HG02970 (cell line): ENCODE measurements around the gene TCF4.
A peak's percentile ranks its signal among the peaks of the same experiment; 100 is the strongest.

Experiments
- ATAC-seq: cut with Tn5 transposase; IDR thresholded peaks from one replicate; pipeline ENCODE4 v1.9.1; 2021; ENCODE audit warnings: mild to moderate bottlenecking, moderate library complexity, moderate number of reproducible peaks; ENCODE audit not compliant: unreplicated experiment, low FRiP score

The TCF4 gene

DNA sequence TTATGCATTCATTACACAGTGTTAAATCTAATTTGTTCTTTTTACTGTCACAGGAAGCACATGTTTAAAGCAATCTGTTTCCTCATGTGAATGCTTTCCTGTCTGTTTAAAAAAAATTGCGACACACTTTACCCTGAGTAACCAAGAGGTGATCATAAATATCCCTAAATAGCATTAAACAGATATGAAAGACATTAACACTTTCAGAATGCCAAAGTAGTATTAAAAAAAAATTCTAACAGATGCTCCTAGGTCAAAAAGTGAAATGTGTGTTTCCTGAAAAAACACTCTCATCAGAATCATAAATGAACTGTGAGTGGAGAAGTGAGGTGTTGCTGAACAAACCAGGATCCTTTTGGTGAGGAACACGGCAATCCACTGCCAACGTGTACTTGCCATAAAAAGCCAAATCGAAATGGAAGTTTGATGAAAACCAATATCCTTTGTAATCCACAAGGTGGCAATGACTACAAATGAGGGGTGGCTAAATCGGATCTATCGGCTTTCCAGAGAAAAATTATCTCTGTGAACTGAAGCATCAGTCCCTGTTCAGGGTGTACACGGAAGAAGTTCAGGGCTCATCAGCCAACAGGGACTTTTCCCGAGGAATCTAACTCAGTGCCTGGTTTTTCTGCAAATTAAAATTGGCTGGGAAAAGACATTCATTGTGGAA is 248.9 kb downstream of the TCF4 start:
- ATAC-seq, result no peak

DNA sequence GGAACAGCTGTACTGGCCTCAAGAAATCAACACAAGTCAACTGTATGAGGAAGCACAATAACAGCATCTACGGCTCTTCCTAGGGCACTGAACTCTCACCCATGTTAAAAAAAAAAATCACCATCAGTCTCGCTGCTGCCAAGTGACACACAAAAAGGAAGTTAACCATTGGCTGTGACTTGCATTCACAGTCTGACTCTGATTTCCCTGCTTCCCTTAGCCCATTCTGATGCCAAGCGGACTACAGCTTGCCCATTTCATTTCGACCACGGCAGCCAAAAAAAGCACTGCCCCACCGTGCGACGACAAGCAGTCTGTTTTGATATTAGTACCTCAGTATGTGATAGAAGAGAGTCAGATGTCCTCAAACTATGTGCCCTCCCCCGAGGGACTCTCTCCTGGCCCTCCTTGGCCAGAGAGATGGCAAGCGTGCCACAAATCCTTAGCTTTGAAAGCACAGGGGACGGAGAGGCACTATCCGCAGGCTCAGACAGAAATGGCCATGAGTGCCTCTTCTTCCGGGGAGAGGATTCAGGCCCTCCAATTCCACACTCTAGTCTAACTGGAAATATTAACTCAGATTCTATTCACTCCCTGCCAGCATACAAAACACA is 250.0 kb downstream of the TCF4 start:
- no peak for ATAC-seq

DNA sequence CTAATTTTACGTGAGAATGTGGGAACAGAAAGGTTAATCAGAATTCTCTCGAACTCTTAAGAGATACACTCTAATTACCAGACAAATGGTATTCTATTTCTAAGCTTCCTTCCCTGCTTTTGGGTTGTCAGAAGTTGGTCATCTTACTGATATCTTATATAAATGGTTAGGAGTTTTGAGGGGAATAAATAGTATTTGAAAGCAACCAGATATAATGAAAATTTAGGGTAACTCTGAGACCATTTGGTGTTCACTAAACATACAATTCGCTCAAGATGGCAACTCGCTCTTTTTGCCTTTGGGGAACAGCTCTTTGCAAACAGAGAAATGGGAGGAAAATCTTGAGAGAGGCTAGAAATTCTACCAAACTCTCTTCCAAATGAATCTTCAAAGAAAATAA is 250.9 kb downstream of the TCF4 start:
- ATAC-seq, result no peak

DNA sequence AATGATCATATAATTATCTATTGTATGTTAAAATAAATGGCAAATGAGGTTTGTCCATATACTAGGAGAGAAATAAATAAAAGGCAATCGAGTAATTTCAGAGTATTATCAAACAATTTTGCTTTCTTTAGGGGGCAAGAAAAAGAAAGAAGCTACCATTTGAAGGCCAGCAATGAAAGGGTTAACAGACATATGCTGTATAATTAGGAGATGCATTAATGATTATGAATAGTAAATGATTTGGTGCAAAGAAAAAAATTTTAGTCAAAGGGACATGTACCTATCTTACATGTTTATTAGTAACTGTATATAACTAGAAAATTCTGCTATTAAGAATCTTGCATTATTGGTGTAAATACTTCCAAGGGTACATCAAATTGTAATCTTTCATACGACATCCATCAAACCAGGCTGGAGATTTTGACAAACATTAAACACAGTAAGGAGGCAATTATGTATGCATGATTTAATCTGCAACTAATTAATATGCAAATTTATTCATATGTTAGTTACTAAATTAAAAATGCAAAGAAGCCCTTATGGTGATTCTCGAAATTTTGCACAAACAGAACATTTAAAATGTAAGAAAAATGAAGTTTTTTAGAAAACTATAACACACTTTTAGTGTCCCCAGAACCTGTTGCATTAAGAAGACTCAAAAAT is 251.4 kb downstream of the TCF4 start:
- no peak for ATAC-seq

DNA sequence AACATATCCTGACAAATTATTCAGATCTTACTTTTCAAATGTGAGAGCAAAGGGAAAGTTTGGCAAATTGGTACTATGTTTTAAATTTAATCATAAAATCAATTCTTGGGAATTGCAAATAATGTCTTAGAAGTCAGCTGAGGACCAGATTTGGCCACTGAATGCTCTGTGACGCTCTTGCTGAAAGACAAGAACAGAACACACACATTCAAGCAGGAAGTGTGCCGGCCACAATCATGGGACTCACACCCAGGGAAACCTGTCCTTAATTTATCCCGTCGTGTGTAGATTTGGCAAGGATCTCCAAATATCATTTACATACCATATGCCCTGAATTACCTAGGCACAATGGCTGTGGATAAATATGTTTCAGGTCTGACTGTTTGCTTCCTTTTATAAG is 253.1 kb downstream of the TCF4 start:
- no peak for ATAC-seq

DNA sequence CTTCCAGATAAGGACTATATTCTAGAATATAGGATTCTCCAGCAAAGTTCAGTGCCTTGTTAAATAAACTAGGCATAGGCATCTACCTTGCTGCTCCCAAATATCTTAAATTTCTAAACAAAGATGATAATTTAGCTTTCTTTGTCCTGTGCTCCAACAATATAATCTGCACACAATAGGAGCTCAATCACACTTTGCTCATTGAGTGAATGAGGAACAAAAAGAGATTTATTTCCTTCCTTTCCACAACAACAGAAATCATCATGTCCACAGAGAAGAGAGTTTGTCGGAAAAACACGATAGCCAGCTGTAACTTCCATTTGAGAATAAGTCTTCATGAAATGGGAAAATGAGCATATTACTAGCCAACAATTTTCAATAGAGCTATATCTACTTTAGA is 256.7 kb downstream of the TCF4 start:
- no peak for ATAC-seq

DNA sequence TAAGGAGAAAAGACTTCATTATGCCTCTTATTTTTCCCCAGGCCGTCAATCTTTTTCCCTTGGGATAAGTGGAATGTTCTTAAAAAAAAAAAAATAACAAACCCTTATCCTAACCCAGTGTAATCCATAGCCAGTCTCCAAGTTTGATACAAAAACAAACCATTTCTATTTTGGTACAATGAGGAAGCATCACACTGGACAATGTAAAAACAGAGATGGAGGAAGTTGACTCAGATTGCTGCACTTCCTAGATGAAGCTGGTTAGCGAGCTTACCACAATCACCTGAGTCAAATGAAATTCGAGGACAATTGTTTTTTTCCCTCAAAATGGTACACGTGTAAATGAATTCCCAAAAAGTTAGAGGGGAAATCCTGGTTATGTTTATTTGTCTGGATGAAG is 259.7 kb downstream of the TCF4 start:
- ATAC-seq, result no peak

DNA sequence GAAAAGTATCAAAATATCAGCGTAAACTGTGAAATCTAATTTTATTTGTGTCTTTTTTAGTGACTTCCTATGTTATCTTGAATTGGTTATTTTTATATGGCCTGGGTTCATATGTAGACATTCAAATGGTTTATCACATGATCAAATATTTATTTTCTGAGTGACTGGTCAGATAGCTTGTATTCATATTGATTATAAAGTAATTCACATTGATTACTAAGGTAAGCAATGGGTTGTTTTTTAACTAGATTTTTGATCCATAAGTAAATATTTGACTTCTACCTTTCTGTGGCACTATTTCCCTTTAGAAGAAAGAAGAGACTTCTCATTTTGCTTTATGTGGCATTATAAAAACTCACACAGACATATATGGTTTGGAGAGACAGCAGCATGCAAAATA is 260.5 kb downstream of the TCF4 start:
- ATAC-seq, result no peak

DNA sequence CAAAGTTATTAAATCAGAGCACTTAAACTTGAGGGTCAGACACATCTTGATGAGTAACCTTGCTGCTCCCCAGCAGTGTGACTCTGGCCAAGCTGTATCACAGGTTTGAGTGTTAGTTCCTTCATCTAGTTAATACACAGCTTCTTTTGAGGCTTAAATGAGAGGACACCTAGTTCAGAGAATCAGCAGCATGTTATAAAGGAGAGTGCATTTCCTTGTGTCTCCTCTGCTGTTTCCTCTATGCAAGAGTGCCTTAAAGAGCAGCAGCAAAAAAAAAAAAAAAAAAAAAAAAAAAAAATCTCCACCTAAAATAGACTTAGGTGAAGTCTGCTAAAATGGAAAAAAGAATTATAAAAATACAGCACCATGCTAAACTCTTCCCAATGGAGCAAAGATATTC is 261.9 kb downstream of the TCF4 start:
- ATAC-seq, result no peak

DNA sequence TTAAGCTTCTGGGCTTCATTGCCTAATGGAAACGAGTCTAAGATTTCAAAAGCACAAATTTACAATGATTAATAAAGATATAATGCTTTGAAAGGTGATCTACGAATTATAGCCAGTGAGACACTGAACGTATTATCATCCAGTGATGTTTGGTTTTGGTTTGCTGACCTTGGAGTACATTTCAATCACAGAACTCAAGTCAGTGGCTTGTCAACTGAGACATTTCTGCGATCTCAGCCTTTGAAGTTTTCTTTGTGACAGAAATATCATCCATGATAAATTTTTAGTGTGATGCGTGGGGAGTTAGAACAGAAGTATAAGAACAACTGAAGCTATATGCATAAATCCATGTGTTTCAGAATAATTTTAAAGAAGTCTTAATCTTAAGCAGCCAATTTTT is 263.8 kb downstream of the TCF4 start:
- no peak for ATAC-seq

DNA sequence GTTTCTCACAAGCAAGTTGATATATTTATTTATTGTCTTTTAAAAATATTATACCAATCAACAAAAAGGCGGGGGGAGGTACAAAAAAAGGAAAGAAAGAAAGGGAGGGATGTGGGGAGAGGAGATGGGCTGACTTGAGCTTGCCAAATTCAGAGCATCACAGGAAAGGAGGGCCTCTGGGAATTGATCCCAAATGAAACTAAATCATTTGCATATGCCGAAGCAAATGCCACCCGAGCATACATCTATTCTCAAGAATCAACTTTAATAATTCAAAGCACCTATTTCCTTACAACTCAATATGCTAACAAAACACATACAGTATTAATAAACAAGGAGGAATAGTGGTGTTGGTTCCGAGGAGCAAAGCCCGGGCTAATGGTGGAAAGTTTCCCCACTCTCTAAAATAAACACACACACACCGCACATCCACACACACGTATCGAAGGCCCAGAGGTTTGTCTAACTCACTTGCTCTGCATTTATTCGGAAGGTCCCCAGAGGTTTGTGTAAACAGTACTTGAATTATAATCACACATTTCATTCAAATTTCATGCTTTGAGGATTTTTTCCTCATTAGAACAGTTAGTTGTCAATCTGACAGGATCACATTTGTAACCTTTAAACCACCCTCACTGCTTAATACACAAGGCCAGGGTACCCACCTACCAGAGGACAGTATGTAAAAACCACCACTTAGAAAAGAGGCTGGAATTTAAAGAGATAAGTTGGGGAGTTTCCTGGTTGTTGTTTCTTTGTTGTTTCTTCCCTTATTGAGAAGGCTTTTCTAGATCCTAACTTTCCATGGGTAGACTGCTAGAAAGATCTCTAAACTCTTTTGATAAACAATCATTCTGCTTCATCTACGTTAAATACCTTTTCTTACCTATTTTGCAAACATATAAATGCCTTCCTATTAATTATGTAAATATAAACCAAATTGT is 264.7 kb downstream of the TCF4 start:
- no peak for ATAC-seq

DNA sequence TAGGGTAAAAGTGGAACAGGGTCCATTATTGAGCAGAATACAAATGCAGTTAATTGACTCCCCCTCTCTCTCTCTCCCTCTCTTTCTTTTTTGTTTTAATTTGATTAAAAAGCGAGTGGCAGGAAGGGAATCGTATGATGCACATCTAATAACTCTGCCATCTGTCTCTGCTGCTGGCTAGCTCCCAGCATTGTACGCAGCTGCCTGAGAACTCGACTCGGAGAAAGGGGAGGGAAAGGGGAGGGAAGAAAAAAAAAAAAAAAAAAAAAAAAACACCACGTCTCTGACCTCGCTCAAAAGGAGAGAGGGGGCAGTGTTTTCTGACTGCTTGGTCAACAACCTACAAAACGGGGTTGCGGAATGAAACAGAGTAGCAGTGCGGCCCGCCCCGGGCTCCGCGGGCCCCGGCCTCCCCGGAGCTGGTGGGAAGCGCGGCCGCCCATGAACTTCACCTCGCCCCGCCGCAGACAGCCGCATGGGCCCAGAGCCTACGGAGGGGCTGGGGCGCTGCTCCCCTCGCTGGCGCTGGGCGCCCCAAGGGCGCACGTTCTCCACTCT is 265.7 kb downstream of the TCF4 start:
- peak; percentile 42 for ATAC-seq

DNA sequence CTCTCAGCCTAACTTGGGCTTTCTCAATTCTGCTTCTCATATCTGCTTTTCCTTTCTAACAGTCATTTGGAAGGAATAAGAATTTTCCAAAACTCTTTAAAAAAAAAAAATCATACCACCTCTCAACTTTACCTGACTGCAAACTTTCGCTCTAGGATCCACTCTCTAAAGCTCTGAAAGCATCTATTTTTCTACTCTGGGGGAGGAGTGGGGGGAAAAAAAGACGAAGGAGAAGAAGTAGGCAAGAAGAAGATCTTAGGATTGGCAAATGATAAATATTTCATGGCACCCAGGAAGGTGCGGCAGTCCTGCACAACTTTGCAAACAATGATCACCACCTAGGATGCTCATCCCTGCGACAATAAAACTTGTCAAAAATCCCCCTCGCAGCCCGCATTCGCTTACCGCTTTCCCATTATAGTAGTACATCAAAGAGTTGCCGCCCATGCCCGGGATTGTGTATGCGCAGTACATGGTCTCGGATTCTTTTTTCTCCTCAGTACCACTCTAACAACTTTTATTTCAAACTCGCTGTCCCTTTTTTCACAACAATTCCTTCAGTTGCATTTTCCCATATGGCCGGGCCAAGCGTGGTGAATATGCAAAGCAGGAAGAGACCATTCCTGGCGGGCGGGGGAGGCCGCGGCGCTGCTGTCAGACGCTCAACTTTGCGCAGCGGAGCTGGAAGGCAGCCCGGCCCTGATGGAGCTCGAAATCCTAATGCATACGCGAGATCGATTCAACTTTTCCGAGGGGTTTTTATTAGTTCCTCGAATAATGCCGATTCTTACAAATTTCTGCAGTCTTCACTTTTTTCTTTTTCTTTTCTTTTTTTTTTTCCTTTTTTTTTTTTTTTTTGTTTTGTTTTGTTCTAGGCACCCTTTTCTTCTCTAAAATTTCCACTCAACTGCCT is 266.5 kb downstream of the TCF4 start:
- ATAC-seq, result peak; percentile 71

DNA sequence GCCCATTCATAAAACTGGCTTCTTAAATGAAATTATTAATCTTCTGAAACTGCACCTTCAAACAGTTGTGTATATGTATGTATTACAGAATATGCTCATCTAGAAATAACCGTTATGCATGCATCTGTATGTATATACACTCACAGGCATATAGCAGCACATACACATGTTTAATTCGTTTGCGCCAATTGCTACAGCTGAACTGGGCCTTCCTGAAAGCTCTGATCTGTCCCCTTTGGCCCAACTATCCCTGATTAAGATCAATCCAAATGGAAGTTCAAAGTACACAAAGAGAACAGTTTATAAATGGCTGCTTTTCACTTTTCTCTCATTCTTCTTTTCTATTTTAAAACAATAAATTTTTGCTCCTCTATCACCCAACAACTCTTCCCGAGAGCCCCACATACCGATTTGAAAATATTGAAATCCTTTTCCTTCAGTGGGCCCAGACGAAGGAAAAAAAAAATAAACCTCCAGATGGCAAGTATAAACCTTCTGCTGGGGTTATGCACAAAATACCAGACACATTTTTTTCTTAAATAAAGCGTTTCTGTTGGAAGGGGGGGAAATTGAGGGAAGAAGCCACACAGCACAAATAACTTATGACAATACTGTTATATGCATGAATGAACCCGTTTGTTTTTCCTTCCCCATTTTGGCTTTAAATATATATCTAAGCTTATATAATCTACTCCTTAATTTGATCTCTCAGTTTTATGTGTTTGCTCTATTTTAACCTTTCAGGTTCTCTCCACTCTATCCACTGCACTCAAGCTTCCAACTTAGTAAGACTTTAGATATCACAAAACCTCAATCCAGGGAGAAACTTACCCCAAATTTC is 267.3 kb downstream of the TCF4 start:
- no peak for ATAC-seq

DNA sequence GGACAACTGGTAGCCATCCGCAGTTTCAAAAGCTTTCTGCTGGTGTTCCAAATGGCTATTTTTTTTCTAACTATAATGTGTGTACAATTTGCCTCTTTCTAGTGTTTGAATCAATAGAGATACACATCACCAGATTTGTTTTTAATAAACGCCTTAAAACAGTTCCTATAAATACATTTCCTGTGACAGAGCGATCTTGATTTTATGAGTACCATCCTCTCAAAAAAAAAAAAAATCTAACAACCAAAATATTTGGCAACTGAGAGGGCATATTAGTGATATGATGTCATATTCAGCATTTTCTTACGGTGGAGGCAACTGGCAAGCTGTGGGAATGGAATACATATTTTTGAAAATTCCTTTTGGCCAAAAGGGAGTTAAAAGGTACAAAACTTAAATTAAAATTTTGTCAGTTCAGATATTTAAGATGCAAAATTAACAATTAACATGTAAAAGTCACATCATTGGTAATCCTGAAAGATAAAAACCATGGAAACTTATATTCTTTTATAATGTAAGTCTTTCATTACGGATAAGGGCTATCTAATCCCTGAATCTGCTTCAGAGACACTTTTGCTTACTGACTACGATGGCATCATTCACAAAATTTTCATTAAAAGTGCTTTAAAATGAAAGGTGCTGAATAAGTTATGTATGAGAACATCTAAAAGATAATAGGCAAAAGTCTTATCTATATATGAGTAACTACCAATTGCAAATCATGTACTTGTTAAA is 268.4 kb downstream of the TCF4 start:
- no peak for ATAC-seq

DNA sequence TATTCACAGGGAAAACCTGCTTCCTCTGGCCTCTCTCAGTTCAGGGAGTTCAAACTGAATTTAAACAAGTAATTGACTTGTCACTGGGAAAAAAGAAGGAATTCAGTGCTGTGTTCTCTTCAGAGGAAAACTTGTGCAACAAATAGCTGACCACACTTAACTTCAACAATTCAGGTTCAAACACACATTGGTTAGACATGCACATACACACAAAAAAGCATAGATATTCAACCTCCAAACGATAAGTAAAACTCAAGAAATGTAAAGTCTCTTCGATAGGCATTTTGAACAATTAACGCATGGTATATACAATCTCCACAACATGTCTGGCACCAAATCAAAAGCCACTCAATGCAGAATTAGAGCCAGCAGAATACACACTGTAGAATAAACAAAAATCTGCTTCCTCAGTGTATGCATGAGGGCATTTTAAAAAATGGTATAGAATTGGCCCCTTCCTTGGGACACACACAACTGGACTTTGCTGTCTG is 269.0 kb downstream of the TCF4 start:
- ATAC-seq, result no peak

DNA sequence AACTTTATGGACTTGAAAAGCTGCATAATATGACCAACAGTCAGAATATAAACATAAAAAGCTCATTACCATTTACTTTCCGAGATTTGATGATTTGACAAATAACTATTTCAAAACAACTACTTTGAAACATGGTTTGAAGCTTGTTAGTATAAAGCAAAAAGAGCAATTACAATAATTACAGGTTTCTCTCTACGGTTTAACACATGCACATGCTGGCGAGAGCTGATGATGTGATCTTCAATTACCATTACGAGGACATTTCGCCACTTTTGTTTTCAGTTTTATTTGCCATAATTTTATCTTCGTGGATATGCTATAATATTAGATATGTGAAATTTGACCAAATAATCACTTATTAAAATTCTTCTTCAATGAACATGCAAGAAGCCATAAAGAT is 270.1 kb downstream of the TCF4 start:
- ATAC-seq, result no peak

DNA sequence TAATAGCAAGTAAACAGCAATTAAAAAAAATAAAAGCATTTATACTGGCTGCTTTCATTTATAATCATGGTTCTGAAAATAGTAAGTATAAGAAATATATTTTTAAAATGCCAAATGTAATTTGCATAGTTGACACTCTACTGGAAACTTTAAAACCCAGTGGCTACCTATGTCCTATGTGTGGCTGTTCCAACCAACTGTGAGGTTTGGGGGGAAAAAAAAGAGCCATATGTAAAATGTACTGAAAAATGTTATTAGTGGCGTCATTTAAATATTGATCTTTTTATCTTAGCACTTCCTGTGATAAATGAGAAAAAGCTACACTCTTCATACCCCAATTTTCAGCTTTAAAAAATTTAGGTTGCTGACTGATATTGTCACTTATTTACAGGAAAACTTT is 270.7 kb downstream of the TCF4 start:
- no peak for ATAC-seq
